WTC11 (cell line): ENCODE measurements around the gene MYH10. TPM values are rescaled to one million over a fixed set of nuclear protein-coding genes. Genes with fewer than 3 reads are reported as not detected.

ENCODE experiments used
- ATAC-seq: fragments of 200-7000 bp; cut with Tn5 transposase; 2 replicates; pipeline ENCODE4 v1.10.0; 2021; ENCODE audit warnings: mild to moderate bottlenecking, moderate library complexity
- CTCF ChIA-PET: fragments of 300-600 bp; sonication (Branson Sonifier 250); formaldehyde crosslinking; loops from one replicate; lab custom pipeline; 2021; ENCODE audit warnings: antibody characterized with exemption; lab: Charles Lee
- POLR2A ChIA-PET: fragments of 350-600 bp; sonication (Branson Sonifier 250); formaldehyde crosslinking; loops from one replicate; lab custom pipeline; 2021; ENCODE audit warnings: antibody characterized with exemption; lab: Charles Lee
- DNase-seq: peaks from one replicate; pipeline ENCODE4 v3.0.0; 2021; ENCODE audit warnings: low spot score
- H3K27ac Mint-ChIP-seq: 2 replicates; pipeline ENCODE4 v1.8.0; 2021; ENCODE audit warnings: mixed read lengths
- H3K27me3 Mint-ChIP-seq: 2 replicates; pipeline ENCODE4 v1.8.0; 2021; ENCODE audit warnings: low read depth, mild to moderate bottlenecking, moderate library complexity, mixed read lengths
- H3K36me3 Mint-ChIP-seq: 2 replicates; pipeline ENCODE4 v1.8.0; 2021; ENCODE audit warnings: mixed read lengths
- H3K4me1 Mint-ChIP-seq: 2 replicates; pipeline ENCODE4 v1.8.0; 2022; ENCODE audit warnings: mixed read lengths
- H3K4me3 Mint-ChIP-seq: 2 replicates; pipeline ENCODE4 v1.8.0; 2021; ENCODE audit warnings: mild to moderate bottlenecking, moderate library complexity, mixed read lengths
- H3K9me3 Mint-ChIP-seq: 2 replicates; pipeline ENCODE4 v1.8.0; 2021; ENCODE audit warnings: mixed read lengths
- CREB1 ChIP-seq: sonication (generic); formaldehyde crosslinking; IDR thresholded peaks from 2 replicates; pipeline ENCODE4 v1.8.0; 2023; ENCODE audit warnings: mild to moderate bottlenecking, missing genetic modification reagents
- E2F5 ChIP-seq: sonication (generic); formaldehyde crosslinking; IDR thresholded peaks from 2 replicates; pipeline ENCODE4 v1.8.1; 2022; ENCODE audit warnings: mild to moderate bottlenecking, moderate library complexity, missing genetic modification reagents
- FOXJ3 ChIP-seq: sonication (generic); formaldehyde crosslinking; IDR thresholded peaks from 2 replicates; pipeline ENCODE4 v1.9.0; 2021; ENCODE audit warnings: missing genetic modification reagents, mild to moderate bottlenecking, borderline replicate concordance
- FOXP4 ChIP-seq: sonication (generic); formaldehyde crosslinking; IDR thresholded peaks from 2 replicates; pipeline ENCODE4 v1.8.0; 2022; ENCODE audit warnings: mild to moderate bottlenecking, missing genetic modification reagents
- GABPB1 ChIP-seq: sonication (generic); formaldehyde crosslinking; IDR thresholded peaks from 2 replicates; pipeline ENCODE4 v1.8.1; 2023; ENCODE audit warnings: mild to moderate bottlenecking, missing genetic modification reagents
- GRHL2 ChIP-seq: fragments of 250-450 bp; sonication (Bioruptor Pico); IDR thresholded peaks from 2 replicates; pipeline ENCODE4 v1.8.0; 2022; ENCODE audit warnings: mild to moderate bottlenecking, moderate library complexity; ENCODE audit not compliant: insufficient replicate concordance, severe bottlenecking
- JUN ChIP-seq: sonication (generic); formaldehyde crosslinking; IDR thresholded peaks from 2 replicates; pipeline ENCODE4 v1.8.0; 2023; ENCODE audit warnings: mild to moderate bottlenecking, missing genetic modification reagents
- MLX ChIP-seq: sonication (generic); formaldehyde crosslinking; IDR thresholded peaks from 2 replicates; pipeline ENCODE4 v1.8.1; 2023; ENCODE audit warnings: mild to moderate bottlenecking, missing genetic modification reagents, moderate library complexity
- MXD4 ChIP-seq: fragments of 250-450 bp; sonication (Bioruptor Pico); IDR thresholded peaks from 2 replicates; pipeline ENCODE4 v1.8.0; 2021; ENCODE audit warnings: mild to moderate bottlenecking, moderate library complexity, borderline replicate concordance
- NR3C1 ChIP-seq: sonication (generic); formaldehyde crosslinking; conservative IDR thresholded peaks from 2 replicates; pipeline ENCODE4 v1.8.1; 2023; ENCODE audit warnings: low read depth, mild to moderate bottlenecking, missing genetic modification reagents
- RELA ChIP-seq: sonication (generic); formaldehyde crosslinking; IDR thresholded peaks from 2 replicates; pipeline ENCODE4 v1.8.1; 2022; ENCODE audit warnings: missing genetic modification reagents, mild to moderate bottlenecking, borderline replicate concordance
- RORB ChIP-seq: fragments of 250-450 bp; sonication (Bioruptor Pico); IDR thresholded peaks from 2 replicates; pipeline ENCODE4 v1.9.0; 2021; ENCODE audit warnings: mild to moderate bottlenecking
- SMAD3 ChIP-seq: sonication (generic); formaldehyde crosslinking; IDR thresholded peaks from 2 replicates; pipeline ENCODE4 v1.8.0; 2022; ENCODE audit warnings: missing genetic modification reagents, mild to moderate bottlenecking, borderline replicate concordance
- SOX15 ChIP-seq: fragments of 250-450 bp; sonication (Bioruptor Pico); IDR thresholded peaks from 2 replicates; pipeline ENCODE4 v1.9.0; 2021; ENCODE audit warnings: mild to moderate bottlenecking
- SP1 ChIP-seq: sonication (generic); formaldehyde crosslinking; conservative IDR thresholded peaks from 2 replicates; pipeline ENCODE4 v1.8.1; 2022; ENCODE audit warnings: missing genetic modification reagents
- STAT6 ChIP-seq: sonication (generic); formaldehyde crosslinking; conservative IDR thresholded peaks from 2 replicates; pipeline ENCODE4 v1.8.1; 2023; ENCODE audit warnings: mild to moderate bottlenecking, low read depth, missing genetic modification reagents, moderate library complexity
- USF1 ChIP-seq: sonication (generic); formaldehyde crosslinking; IDR thresholded peaks from 2 replicates; pipeline ENCODE4 v1.8.0; 2022; ENCODE audit warnings: mild to moderate bottlenecking, missing genetic modification reagents
- USF2 ChIP-seq: sonication (generic); formaldehyde crosslinking; IDR thresholded peaks from 2 replicates; pipeline ENCODE4 v1.8.1; 2023; ENCODE audit warnings: mild to moderate bottlenecking, missing genetic modification reagents, moderate library complexity
- ZMAT4 ChIP-seq: fragments of 250-450 bp; sonication (Bioruptor Pico); IDR thresholded peaks from 2 replicates; pipeline ENCODE4 v1.9.0; 2021; ENCODE audit warnings: mild to moderate bottlenecking
- ZNF121 ChIP-seq: sonication (generic); formaldehyde crosslinking; IDR thresholded peaks from 2 replicates; pipeline ENCODE4 v1.8.0; 2023; ENCODE audit warnings: missing genetic modification reagents
- ZNF219 ChIP-seq: sonication (generic); formaldehyde crosslinking; IDR thresholded peaks from 2 replicates; pipeline ENCODE4 v1.8.0; 2023; ENCODE audit warnings: missing genetic modification reagents, mild to moderate bottlenecking, borderline replicate concordance
- ZNF232 ChIP-seq: sonication (generic); formaldehyde crosslinking; IDR thresholded peaks from 2 replicates; pipeline ENCODE4 v1.8.0; 2022; ENCODE audit warnings: mild to moderate bottlenecking, missing genetic modification reagents
- total RNA-seq: library from RNA; stranded (reverse); gene quantifications from 3 replicates; pipeline ENCODE4 v1.2.3, GENCODE V29; 2021

Gene MYH10
- total RNA-seq, 1 experiment from 2014 or later, result 231 TPM

GRCh38 chr17:8488901-8489300, 141.6 kb downstream of the MYH10 start:
- TF ChIP-seq E2F5 (CRISPR knock-in tag) (no peak), RELA (CRISPR knock-in tag) (no peak), NR3C1 (no peak), FOXJ3 (CRISPR knock-in tag) (no peak), GRHL2 (CRISPR knock-in tag) (no peak), SMAD3 (CRISPR knock-in tag) (no peak), RORB (CRISPR knock-in tag) (no peak), GABPB1 (CRISPR knock-in tag) (no peak), MLX (CRISPR knock-in tag) (no peak), JUN (no peak), ZNF121 (CRISPR knock-in tag) (no peak), USF2 (CRISPR knock-in tag) (no peak), FOXP4 (CRISPR knock-in tag) (no peak), MXD4 (CRISPR knock-in tag) (no peak), USF1 (no peak), SP1 (CRISPR knock-in tag) (no peak), ZMAT4 (no peak), ZNF219 (CRISPR knock-in tag) (no peak), ZNF232 (no peak)
- CTCF ChIA-PET, result interaction anchor here (1.5 kb wide), 1 partner anchor 297 kb away, joined by 3 read pairs; no protein-coding TSS in a partner anchor
- Mint-ChIP-seq H3K27me3 (no peaks in the 10 kb centered on the region), H3K36me3 (peaks cover 90% of the 10 kb centered on the region), H3K9me3 (peaks cover 6% of the 10 kb centered on the region; the same call in 1 of the 2 replicates), H3K4me3 (no peak overlapping the region), H3K27ac (no peak overlapping the region), H3K4me1 (no peaks in the 10 kb centered on the region)
- DNase-seq, result no peak
- POLR2A ChIA-PET, result no interaction called here
- no peak; the same call in 1 of the 2 replicates for ATAC-seq

- ChIA-PET CTCF (interaction anchor here (1.5 kb wide), 1 partner anchor 297 kb away, joined by 3 read pairs; no protein-coding TSS in a partner anchor), POLR2A (no interaction called here)
- no peak for TF ChIP-seq SMAD3 (CRISPR knock-in tag)
- no peak for TF ChIP-seq CREB1 (CRISPR knock-in tag)
- no peak for TF ChIP-seq SOX15 (CRISPR knock-in tag)
- no peak for TF ChIP-seq STAT6 (CRISPR knock-in tag)
- no peak for TF ChIP-seq MXD4 (CRISPR knock-in tag)
- no peak for DNase-seq
- no peak for ATAC-seq
- peaks cover 6% of the 10 kb centered on the region; the same call in 1 of the 2 replicates for H3K9me3 Mint-ChIP-seq
- H3K27me3 Mint-ChIP-seq, result no peaks in the 10 kb centered on the region
- H3K4me3 Mint-ChIP-seq, result no peak overlapping the region
- no peaks in the 10 kb centered on the region for H3K4me1 Mint-ChIP-seq
- H3K27ac Mint-ChIP-seq, result no peak overlapping the region
- peaks cover 89% of the 10 kb centered on the region for H3K36me3 Mint-ChIP-seq
Measured at GRCh38 chr17:8488491-8488890, 142.0 kb downstream of the MYH10 start.
